Neuronal stem cell (in vitro differentiated cells): Measurements from ENCODE around the gene ORMDL1.

Source experiments
- DNase-seq: peaks from one replicate; pipeline ENCODE4 v3.0.0-alpha.2; 2013; ENCODE audit warnings: low spot score
- H2AFZ ChIP-seq: one replicate; pipeline ENCODE4 v1.6.1; 2013; ENCODE audit warnings: mild to moderate bottlenecking, low read length, inconsistent platforms
- H2AK5ac ChIP-seq: 2 replicates; pipeline ENCODE4 v1.6.1; 2013; ENCODE audit warnings: low read depth, mild to moderate bottlenecking, inconsistent platforms, low read length, moderate library complexity, mixed read lengths
- H2BK120ac ChIP-seq: 2 replicates; pipeline ENCODE4 v1.6.1; 2013; ENCODE audit warnings: low read depth, mild to moderate bottlenecking, inconsistent platforms, low read length, moderate library complexity, mixed read lengths
- H2BK12ac ChIP-seq: one replicate; pipeline ENCODE4 v1.6.1; 2013; ENCODE audit warnings: low read length, inconsistent platforms
- H2BK15ac ChIP-seq: 2 replicates; pipeline ENCODE4 v1.6.1; 2013; ENCODE audit warnings: mild to moderate bottlenecking, low read length, inconsistent platforms, mixed read lengths
- H2BK5ac ChIP-seq: one replicate; pipeline ENCODE4 v1.6.1; 2013; ENCODE audit warnings: inconsistent platforms, mild to moderate bottlenecking, low read length, moderate library complexity
- H3K14ac ChIP-seq: one replicate; pipeline ENCODE4 v1.6.1; 2013; ENCODE audit warnings: low read length, inconsistent platforms
- H3K18ac ChIP-seq: 2 replicates; pipeline ENCODE4 v1.6.1; 2013; ENCODE audit warnings: low read length, inconsistent platforms
- H3K23ac ChIP-seq: 2 replicates; pipeline ENCODE4 v1.6.1; 2013; ENCODE audit warnings: low read depth, mild to moderate bottlenecking, mixed read lengths, low read length, inconsistent platforms; ENCODE audit not compliant: poor library complexity
- H3K27ac ChIP-seq: replicated peaks from 3 replicates; pipeline ENCODE4 v1.5.1; 2013; ENCODE audit warnings: low read length, inconsistent platforms
- H3K27me3 ChIP-seq, 3 experiments: 2 replicates each; pipeline ENCODE4 v1.6.1; 2013; ENCODE audit warnings: low read length in 3 of 3, mild to moderate bottlenecking in 2 of 3, inconsistent platforms in 1 of 3, low read depth in 1 of 3, mixed read lengths in 1 of 3, moderate library complexity in 1 of 3; ENCODE audit not compliant: control insufficient read depth in 3 of 3, insufficient read depth in 3 of 3
- H3K36me3 ChIP-seq, 2 donors: replicated peaks in 1 of 2; 2 replicates each; pipeline ENCODE4 v1.6.1; 2013; ENCODE audit warnings: low read length in 2 of 2; ENCODE audit not compliant: control insufficient read depth in 2 of 2, insufficient read depth in 2 of 2
- H3K4ac ChIP-seq: 2 replicates; pipeline ENCODE4 v1.6.1; 2013; ENCODE audit warnings: inconsistent platforms, mild to moderate bottlenecking, low read length, moderate library complexity
- H3K4me1 ChIP-seq, 2 donors: 1 replicate in 1 of 2; 2 replicates in 1 of 2; pipeline ENCODE4 v1.6.1; 2013; ENCODE audit warnings: low read length in 2 of 2, low read depth in 1 of 2; ENCODE audit not compliant: control insufficient read depth in 2 of 2, insufficient read depth in 1 of 2
- H3K4me2 ChIP-seq: one replicate; pipeline ENCODE4 v1.6.1; 2013; ENCODE audit warnings: mild to moderate bottlenecking, low read length, inconsistent platforms; ENCODE audit not compliant: insufficient read depth, poor library complexity, severe bottlenecking
- H3K4me3 ChIP-seq, 2 donors: 2 replicates each; pipeline ENCODE4 v1.5.1; 2013; ENCODE audit warnings: low read length in 2 of 2, mild to moderate bottlenecking in 2 of 2, inconsistent platforms in 1 of 2, moderate library complexity in 1 of 2
- H3K79me1 ChIP-seq: one replicate; pipeline ENCODE4 v1.6.1; 2013; ENCODE audit warnings: low read depth, mild to moderate bottlenecking, inconsistent platforms, low read length, moderate library complexity
- H3K9ac ChIP-seq: one replicate; pipeline ENCODE4 v1.6.1; 2013; ENCODE audit warnings: mild to moderate bottlenecking, low read depth, low read length, inconsistent platforms; ENCODE audit not compliant: poor library complexity
- H3K9me3 ChIP-seq, 2 donors: replicated peaks in 1 of 2; 2 replicates each; pipeline versions ENCODE3 to v1.6.1; 2013; ENCODE audit warnings: low read length in 2 of 2, mild to moderate bottlenecking in 2 of 2, inconsistent platforms in 1 of 2, low read depth in 1 of 2, mixed read lengths in 1 of 2, moderate library complexity in 1 of 2; ENCODE audit not compliant: control insufficient read depth in 2 of 2, insufficient read depth in 1 of 2
- H4K8ac ChIP-seq: one replicate; pipeline ENCODE4 v1.6.1; 2013; ENCODE audit warnings: low read depth, mild to moderate bottlenecking, inconsistent platforms, low read length, moderate library complexity
- H4K91ac ChIP-seq: one replicate; pipeline ENCODE4 v1.6.1; 2013; ENCODE audit warnings: low read length, low read depth, mild to moderate bottlenecking, inconsistent platforms; ENCODE audit not compliant: poor library complexity
- WGBS, 2 donors: extraction: QIAGEN DNeasy Blood & Tissue Kit; methylation state at CpG; one replicate each; pipeline ENCODE4 v1.1.7; 2013; ENCODE audit warnings: missing lambda C conversion rate in 2 of 2, mixed read lengths in 1 of 2; ENCODE audit not compliant: insufficient read length in 2 of 2, insufficient replicate concordance in 1 of 2; ENCODE audit errors: extremely low coverage in 2 of 2; 5-methylcytosine and 5-hydroxymethylcytosine counted together

The ORMDL1 gene

DNA sequence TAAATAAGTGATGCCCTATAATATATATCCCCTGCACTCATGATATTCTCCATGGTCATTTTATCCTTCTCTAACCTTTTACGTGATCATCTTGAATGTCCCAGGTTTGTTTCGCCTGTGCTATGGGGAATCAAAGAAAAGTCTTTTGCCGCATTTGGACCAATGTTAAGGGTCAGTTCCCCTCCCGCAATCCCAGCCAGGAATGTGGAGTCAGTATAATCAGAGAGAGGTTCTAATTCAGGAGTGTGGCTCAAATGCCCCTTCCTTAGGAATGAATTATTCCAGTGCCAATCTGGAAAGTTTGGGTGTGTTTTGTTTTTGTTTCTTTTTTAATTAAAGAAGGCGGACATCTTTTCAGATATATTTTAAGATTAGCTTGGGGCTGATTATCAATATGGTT lies 41.9 kb upstream of the ORMDL1 start:
- Histone ChIP-seq H3K27me3 (no peaks in the 10 kb centered on the region), H2AFZ (no peak overlapping the region), H2BK15ac (no peak overlapping the region), H3K14ac (no peak overlapping the region), H3K4me1 (peaks cover 0 to 2% of the 10 kb centered on the region in 2 donors), H2BK120ac (no peak overlapping the region), H2BK5ac (no peak overlapping the region), H3K4me2 (no peak overlapping the region), H3K36me3 (peaks cover 3 to 55% of the 10 kb centered on the region in 2 donors), H3K9ac (no peak overlapping the region), H3K18ac (no peak overlapping the region), H3K4ac (no peak overlapping the region), H3K4me3 (no peak overlapping the region), H4K8ac (no peak overlapping the region), H3K27ac (peak overlapping the region; percentile 53), H3K23ac (no peak overlapping the region), H2AK5ac (no peak overlapping the region), H4K91ac (no peak overlapping the region), H3K9me3 (no peaks in the 10 kb centered on the region), H3K79me1 (no peaks in the 10 kb centered on the region), H2BK12ac (no peak overlapping the region)
- peak; percentile 54 for DNase-seq
- WGBS, 2 donors: no CpG with 5 or more reads among the region's 5 CpGs

DNA sequence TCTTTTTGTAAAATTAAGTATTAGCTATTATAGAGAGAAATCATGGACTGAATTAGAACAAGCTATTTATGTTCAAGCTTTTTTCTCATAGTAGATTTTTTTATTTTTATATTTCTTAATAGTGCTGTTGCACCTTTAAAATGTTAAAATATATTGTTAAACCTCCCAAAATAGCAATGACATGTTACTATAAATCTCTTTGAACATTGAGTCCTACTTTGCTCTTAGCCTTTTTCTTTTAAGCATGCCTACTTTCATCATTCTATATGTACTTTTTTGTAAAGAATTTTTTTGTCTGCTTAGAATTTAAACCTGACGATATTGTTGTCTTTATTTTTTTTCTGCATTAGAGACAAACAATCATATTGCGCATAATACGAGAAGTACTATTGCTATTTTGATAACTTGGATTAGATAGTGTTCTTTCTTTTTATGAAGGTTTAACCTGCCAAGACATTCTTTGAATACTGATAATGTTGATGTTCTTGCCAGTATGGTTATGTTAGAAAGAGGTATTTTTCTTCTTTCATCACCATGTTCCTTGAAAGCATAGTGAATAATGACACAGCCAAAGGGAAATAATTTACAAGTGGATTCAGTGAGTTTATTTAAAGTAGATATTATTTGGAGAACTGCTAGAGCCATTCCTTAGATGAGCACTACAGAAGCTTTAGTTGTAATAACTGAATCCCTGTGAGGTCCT lies 40.7 kb upstream of the ORMDL1 start:
- no CpG with 5 or more reads among the region's 3 CpGs for WGBS, 2 donors
- H2BK12ac ChIP-seq: no peak overlapping the region
- no peak for DNase-seq

DNA sequence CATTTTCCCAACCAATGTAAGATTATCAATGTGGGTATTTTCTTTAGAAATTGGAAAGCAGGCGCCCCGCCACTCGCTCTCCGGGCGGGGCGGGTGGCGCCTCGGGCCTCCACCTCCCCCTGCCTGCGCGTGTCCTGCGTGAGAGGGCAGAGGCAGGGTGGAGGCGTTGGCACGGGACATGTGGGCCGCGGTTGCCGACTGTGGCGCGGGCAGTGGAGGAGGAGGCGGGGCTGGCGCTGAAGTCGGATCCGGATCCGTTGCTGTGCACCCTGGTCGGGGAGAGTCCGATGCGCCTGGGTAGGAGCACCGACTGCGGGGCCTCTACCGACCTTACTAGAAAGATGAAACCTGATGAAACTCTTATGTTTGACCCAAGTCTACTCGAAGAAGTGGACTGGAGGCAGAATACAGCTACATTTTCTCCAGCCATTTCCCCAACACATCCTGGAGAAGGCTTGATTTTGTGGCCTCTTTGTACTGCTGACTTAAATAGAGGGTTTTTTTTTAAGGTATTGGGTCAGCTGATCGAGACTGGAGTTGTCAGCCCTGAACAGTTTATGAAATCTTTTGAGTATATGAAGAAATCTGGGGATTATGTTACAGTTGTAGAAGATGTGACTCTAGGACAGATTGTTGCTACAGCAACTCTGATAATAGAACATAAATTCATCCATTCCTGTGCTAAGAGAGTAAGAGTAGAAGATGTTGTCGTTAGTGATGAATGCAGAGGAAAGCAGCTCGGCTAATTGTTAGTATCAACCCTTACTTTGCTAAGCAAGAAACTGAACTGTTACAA lies 38.0 kb upstream of the ORMDL1 start:
- Histone ChIP-seq H4K91ac (no peak overlapping the region), H3K18ac (peak overlapping the region; percentile 76), H3K4me1 (peaks cover 0 to 2% of the 10 kb centered on the region in 2 donors), H3K9ac (no peak overlapping the region), H4K8ac (no peak overlapping the region), H3K36me3 (peaks cover 4 to 70% of the 10 kb centered on the region in 2 donors), H3K79me1 (no peaks in the 10 kb centered on the region), H2AFZ (no peak overlapping the region), H2BK12ac (no peak overlapping the region), H3K27ac (peak overlapping the region; percentile 39), H3K9me3 (no peaks in the 10 kb centered on the region), H3K14ac (no peak overlapping the region), H3K4ac (no peak overlapping the region), H3K27me3 (no peaks in the 10 kb centered on the region), H3K4me2 (no peak overlapping the region), H3K23ac (no peak overlapping the region), H3K4me3 (peak overlapping the region in 1 of 2 donors; percentile 58), H2AK5ac (no peak overlapping the region), H2BK5ac (no peak overlapping the region), H2BK120ac (no peak overlapping the region), H2BK15ac (no peak overlapping the region)
- no CpG with 5 or more reads among the region's 33 CpGs for WGBS, 2 donors
- DNase-seq: no peak

More for the DNA sequence above, 40.7 kb upstream of the ORMDL1 start:
- H3K4me1 ChIP-seq: peaks cover 0 to 2% of the 10 kb centered on the region in 2 donors
- no peak overlapping the region for H3K27ac ChIP-seq
- no peak overlapping the region for H4K8ac ChIP-seq
- no peaks in the 10 kb centered on the region for H3K9me3 ChIP-seq
- H3K79me1 ChIP-seq: no peaks in the 10 kb centered on the region
- no peak overlapping the region for H2AFZ ChIP-seq
- H2BK120ac ChIP-seq: no peak overlapping the region
- no peak overlapping the region for H3K18ac ChIP-seq
- no peak overlapping the region for H2BK15ac ChIP-seq
- H3K4me2 ChIP-seq: no peak overlapping the region
- no peak overlapping the region for H3K9ac ChIP-seq
- H3K27me3 ChIP-seq: no peaks in the 10 kb centered on the region
- no peak overlapping the region for H3K4me3 ChIP-seq
- no peak overlapping the region for H4K91ac ChIP-seq
- no peak overlapping the region for H3K23ac ChIP-seq
- no peak overlapping the region for H2BK5ac ChIP-seq
- H2AK5ac ChIP-seq: no peak overlapping the region
- no peak overlapping the region for H3K14ac ChIP-seq
- H3K36me3 ChIP-seq: peaks cover 2 to 56% of the 10 kb centered on the region in 2 donors
- H3K4ac ChIP-seq: no peak overlapping the region

DNA sequence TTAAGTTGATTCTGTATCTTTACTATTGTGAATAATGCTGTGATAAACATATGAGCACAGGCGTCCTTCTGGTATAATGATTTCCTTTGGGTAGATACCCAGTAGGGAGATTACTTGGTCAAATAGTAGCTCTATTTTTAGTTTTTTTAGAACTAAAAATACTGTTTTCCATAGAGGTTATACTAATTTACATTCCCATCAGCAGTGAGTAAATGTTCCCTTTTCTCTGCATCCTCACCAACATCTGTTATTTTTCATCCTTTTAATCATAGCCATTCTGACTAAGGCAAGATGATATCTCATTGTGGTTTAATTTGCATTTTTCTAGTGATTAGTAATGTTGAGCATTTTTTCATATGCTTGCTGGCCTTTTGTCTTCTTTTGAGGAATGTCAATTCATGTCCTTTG lies 35.2 kb upstream of the ORMDL1 start:
- Histone ChIP-seq H2BK12ac (no peak overlapping the region), H2BK5ac (no peak overlapping the region), H3K23ac (no peak overlapping the region), H3K4me2 (no peak overlapping the region), H2AK5ac (no peak overlapping the region), H3K4me3 (no peak overlapping the region), H4K8ac (no peak overlapping the region), H3K9ac (no peak overlapping the region), H3K18ac (no peak overlapping the region), H3K14ac (no peak overlapping the region), H2AFZ (no peak overlapping the region), H2BK120ac (no peak overlapping the region), H3K79me1 (no peaks in the 10 kb centered on the region), H3K36me3 (peaks cover 4 to 68% of the 10 kb centered on the region in 2 donors), H4K91ac (no peak overlapping the region), H3K9me3 (no peaks in the 10 kb centered on the region), H3K4me1 (no peaks in the 10 kb centered on the region), H2BK15ac (no peak overlapping the region), H3K27me3 (no peaks in the 10 kb centered on the region), H3K27ac (no peak overlapping the region), H3K4ac (no peak overlapping the region)
- no CpG with 5 or more reads among the region's 1 CpG for WGBS, 2 donors
- no peak for DNase-seq
